ENCODE results near the gene MAP2K3.

MAP2K3 gene

GRCh38 chr17:21252796-21253645 lies 31.5 kb upstream of the MAP2K3 start, which contains the start of gene NATD1:
TSS of gene NATD1 (minus strand) at chr17:21253410. CDS start at chr17:21253264, 146 bp downstream.
- peak; percentile 56 to 71 for DNase-seq (ENCODE audit: low read depth in 1 of 2, low spot score in 1 of 2)

- DNase-seq (ENCODE audit: low read depth in 1 of 2, low spot score in 1 of 2) = no peak
These were observed 30.7 kb upstream of the MAP2K3 start for GRCh38 chr17:21253646-21254441.

- no peak for DNase-seq (ENCODE audit: low read depth in 1 of 2, low spot score in 1 of 2)
These were observed 25.9 kb upstream of the MAP2K3 start for GRCh38 chr17:21258593-21258992.

- DNase-seq (ENCODE audit: low read depth in 1 of 2, low spot score in 1 of 2) = no peak
These were observed 22.1 kb upstream of the MAP2K3 start for GRCh38 chr17:21262259-21262993.

- DNase-seq (ENCODE audit: low read depth in 1 of 2, low spot score in 1 of 2) = no peak
These were observed 21.1 kb upstream of the MAP2K3 start for GRCh38 chr17:21263376-21263775.

GRCh38 chr17:21268596-21269188 lies 15.8 kb upstream of the MAP2K3 start:
- DNase-seq (ENCODE audit: low read depth in 1 of 2, low spot score in 1 of 2) = no peak

- no peak for DNase-seq (ENCODE audit: low read depth in 1 of 2, low spot score in 1 of 2)
These were observed 15.1 kb upstream of the MAP2K3 start for GRCh38 chr17:21269394-21269793.

GRCh38 chr17:21271454-21272183 lies 12.9 kb upstream of the MAP2K3 start:
- no peak for DNase-seq (ENCODE audit: low read depth in 1 of 2, low spot score in 1 of 2)

GRCh38 chr17:21272250-21272649 lies 12.3 kb upstream of the MAP2K3 start:
- no peak for DNase-seq (ENCODE audit: low read depth in 1 of 2, low spot score in 1 of 2)

- no peak for DNase-seq (ENCODE audit: low read depth in 1 of 2, low spot score in 1 of 2)
These were observed 11.4 kb upstream of the MAP2K3 start for GRCh38 chr17:21272881-21273792.

GRCh38 chr17:21275047-21275578 lies 9.4 kb upstream of the MAP2K3 start:
- no peak for DNase-seq (ENCODE audit: low read depth in 1 of 2, low spot score in 1 of 2)

- DNase-seq (ENCODE audit: low read depth in 1 of 2, low spot score in 1 of 2) = peak; percentile 91 to 92
These were observed 8.8 kb upstream of the MAP2K3 start for GRCh38 chr17:21275579-21276263.

GRCh38 chr17:21276264-21276588 lies 8.3 kb upstream of the MAP2K3 start:
- DNase-seq (ENCODE audit: low read depth in 1 of 2, low spot score in 1 of 2) = no peak

GRCh38 chr17:21277332-21277731 lies 7.2 kb upstream of the MAP2K3 start:
- no peak for DNase-seq (ENCODE audit: low read depth in 1 of 2, low spot score in 1 of 2)

- DNase-seq (ENCODE audit: low read depth in 1 of 2, low spot score in 1 of 2) = no peak
These were observed 5.9 kb upstream of the MAP2K3 start for GRCh38 chr17:21278450-21279197.

GRCh38 chr17:21279198-21279535 lies 5.3 kb upstream of the MAP2K3 start:
- DNase-seq (ENCODE audit: low read depth in 1 of 2, low spot score in 1 of 2) = no peak

- no peak for DNase-seq (ENCODE audit: low read depth in 1 of 2, low spot score in 1 of 2)
These were observed 4.9 kb upstream of the MAP2K3 start for GRCh38 chr17:21279582-21279981.

GRCh38 chr17:21280081-21280518 lies 4.4 kb upstream of the MAP2K3 start:
- DNase-seq (ENCODE audit: low read depth in 1 of 2, low spot score in 1 of 2) = peak; percentile 81 to 89

Measured in activated T-helper 1 cell treated with anti-CD3 and anti-CD28 coated beads, Interleukin-2, amount 50 U/mL, for 16 hours (primary cell).